Ectodermal cell (in vitro differentiated cells): ENCODE measurements around the gene PDE10A.
"Not testable (repeated sequence)": the region's sequence is repeated elsewhere in the genome, so short reads cannot be mapped to it uniquely, and the experiment has no call there.

Source experiments
- H3K27ac ChIP-seq: 2 replicates; pipeline ENCODE4 v1.7.0; 2013; ENCODE audit warnings: mild to moderate bottlenecking, low read depth, low read length; ENCODE audit not compliant: insufficient read depth, poor library complexity, severe bottlenecking
- H3K27me3 ChIP-seq: 2 replicates; pipeline ENCODE4 v1.7.0; 2013; ENCODE audit warnings: mild to moderate bottlenecking, low read length; ENCODE audit not compliant: insufficient read depth, control insufficient read depth, poor library complexity, severe bottlenecking
- H3K36me3 ChIP-seq: one replicate; pipeline ENCODE4 v1.7.0; 2013; ENCODE audit warnings: low read length; ENCODE audit not compliant: control insufficient read depth, insufficient read depth
- H3K4me1 ChIP-seq: one replicate; pipeline ENCODE4 v1.7.0; 2013; ENCODE audit warnings: low read length; ENCODE audit not compliant: control insufficient read depth, insufficient read depth
- H3K4me3 ChIP-seq: 2 replicates; pipeline ENCODE4 v1.7.0; 2013; ENCODE audit warnings: low read depth, low read length, control low read depth; ENCODE audit not compliant: insufficient read depth
- H3K9me3 ChIP-seq: 2 replicates; pipeline ENCODE4 v1.7.0; 2013; ENCODE audit warnings: mild to moderate bottlenecking, low read length, moderate library complexity; ENCODE audit not compliant: control insufficient read depth
- WGBS, 2 experiments: methylation state at CpG; one replicate each; pipeline ENCODE4 v1.1.7; 2013; ENCODE audit warnings: missing lambda C conversion rate in 2 of 2; 5-methylcytosine and 5-hydroxymethylcytosine counted together

Gene PDE10A

DNA sequence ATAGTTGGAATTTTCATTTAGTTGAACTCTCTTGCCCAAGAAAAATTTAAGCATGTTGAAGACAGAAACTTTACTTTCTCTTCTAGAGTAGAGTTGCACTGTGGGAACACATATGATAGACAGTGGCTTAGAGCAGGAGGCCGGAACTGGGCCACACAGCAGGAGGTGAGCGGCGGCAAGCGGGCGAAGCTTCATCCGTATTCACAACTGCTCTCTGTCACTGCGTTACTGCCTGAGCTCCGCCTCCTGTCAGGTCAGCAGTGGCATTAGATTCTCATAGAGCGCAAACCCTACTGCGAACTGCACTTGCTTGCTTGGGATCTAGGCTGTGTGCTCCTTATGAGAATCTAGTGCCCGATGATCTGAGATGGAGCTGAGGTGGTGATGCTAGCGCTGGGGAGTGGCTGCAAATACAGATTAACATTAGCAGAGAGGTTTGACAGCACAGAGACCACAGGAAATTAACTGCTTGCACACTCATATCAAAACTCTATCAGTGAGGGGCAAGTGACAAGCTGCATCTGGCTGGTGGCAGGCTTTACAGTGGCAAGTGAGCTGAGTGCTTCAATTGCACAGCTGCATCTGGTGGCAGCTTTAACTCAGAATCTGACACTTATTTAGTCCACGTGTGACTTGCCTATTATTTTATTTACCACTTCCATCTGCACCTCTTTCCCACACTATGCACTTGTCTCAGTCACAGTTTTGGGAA is 178.7 kb downstream of the PDE10A start:
- Histone ChIP-seq H3K36me3 (no peaks in the 10 kb centered on the region), H3K4me3 (no peak overlapping the region), H3K4me1 (peaks cover 16% of the 10 kb centered on the region), H3K27me3 (no peaks in the 10 kb centered on the region), H3K9me3 (no peaks in the 10 kb centered on the region), H3K27ac (no peak overlapping the region)
- whole genome bisulfite sequencing, 2 experiments: 67 to 74% methylated on average over 13 of the region's 13 CpGs

DNA sequence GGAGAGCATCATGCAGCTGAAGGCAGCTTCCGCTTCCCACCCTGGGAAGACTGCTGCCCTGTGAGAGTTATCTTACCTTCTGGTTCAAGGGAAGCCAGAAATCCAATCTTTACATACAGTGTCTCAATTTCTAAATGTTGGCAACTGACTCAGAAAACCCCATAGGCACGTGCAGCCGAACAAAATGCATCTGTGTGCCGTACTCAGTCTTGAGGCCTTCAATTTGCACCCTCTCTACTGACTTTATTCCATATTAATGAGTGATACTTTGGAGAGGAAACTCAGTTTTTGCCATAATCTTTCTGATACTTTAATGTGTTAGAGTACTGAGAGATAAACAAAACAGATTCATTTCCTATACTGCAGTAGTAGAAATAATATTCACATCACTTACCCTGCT is 181.1 kb downstream of the PDE10A start:
- H3K27me3 ChIP-seq: no peaks in the 10 kb centered on the region
- no peaks in the 10 kb centered on the region for H3K36me3 ChIP-seq
- H3K4me3 ChIP-seq: no peak overlapping the region
- peaks cover 15% of the 10 kb centered on the region for H3K4me1 ChIP-seq
- WGBS, 2 experiments: 91 to 98% methylated on average over 4 of the region's 4 CpGs
- H3K27ac ChIP-seq: no peak overlapping the region
- no peaks in the 10 kb centered on the region for H3K9me3 ChIP-seq

DNA sequence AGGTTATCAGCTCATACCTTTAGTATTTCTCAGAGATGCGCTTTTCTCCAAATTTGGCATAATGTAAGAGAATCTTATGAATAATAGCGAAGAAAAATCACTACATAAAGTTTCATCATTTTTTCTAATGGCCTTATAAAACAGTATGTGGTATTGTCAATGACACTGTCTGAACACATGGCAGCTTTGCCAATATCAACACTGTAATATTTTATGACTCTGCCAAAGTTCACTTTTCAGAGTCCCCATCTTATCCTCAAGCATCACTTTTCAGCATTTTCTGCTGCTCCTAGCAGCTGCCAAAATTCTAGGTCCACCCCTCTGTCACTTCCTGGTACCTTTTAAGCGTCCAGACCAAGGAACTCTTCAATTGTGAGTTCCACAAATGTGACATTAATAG is 182.1 kb downstream of the PDE10A start:
- Histone ChIP-seq H3K27me3 (no peaks in the 10 kb centered on the region), H3K9me3 (no peaks in the 10 kb centered on the region), H3K27ac (no peak overlapping the region), H3K4me3 (no peak overlapping the region), H3K36me3 (no peaks in the 10 kb centered on the region), H3K4me1 (peaks cover 5% of the 10 kb centered on the region)
- WGBS, 2 experiments: 88 to 93% methylated on average over 1 of the region's 3 CpGs

DNA sequence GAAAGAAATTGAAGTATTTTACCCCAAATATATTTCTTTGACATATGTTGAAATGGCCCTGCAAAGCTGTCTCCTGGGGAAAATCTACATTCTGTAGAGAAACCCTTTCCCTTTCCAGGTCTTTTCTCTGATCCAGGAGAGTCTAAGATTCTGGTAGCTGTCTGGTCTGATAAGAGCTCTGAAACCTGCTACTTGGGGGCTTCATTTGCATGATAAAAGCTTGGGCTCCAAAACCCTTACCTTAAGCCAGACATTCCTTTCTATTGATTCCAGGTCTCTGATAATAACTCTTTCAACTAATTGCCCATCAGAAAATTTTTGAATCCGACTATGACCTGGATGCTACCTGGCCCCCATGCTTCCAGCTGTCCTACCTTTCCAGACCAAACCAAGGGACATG is 184.5 kb downstream of the PDE10A start:
- Histone ChIP-seq H3K27me3 (no peaks in the 10 kb centered on the region), H3K9me3 (no peaks in the 10 kb centered on the region), H3K4me1 (no peaks in the 10 kb centered on the region), H3K4me3 (no peak overlapping the region), H3K27ac (no peak overlapping the region), H3K36me3 (no peaks in the 10 kb centered on the region)
- WGBS, 2 experiments: 83 to 95% methylated on average over 1 of the region's 1 CpG

DNA sequence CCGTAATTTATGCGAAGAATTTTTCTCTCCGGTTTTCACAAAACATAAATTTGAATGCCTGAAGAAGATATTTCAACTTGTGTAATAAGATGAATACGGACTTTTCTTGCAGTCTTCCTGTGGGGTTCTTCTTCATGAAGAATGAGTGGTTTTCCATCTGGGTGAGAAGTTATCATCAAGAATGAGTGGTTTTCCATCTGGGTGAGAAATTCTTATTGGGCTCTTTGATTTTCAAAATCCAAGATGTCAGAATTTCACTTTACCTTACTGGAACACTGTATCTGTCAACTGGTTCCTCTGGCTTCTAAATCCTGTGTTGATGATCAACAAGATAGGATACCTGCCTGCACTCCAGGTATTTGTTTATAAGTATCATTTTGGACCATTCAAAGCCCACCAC is 193.6 kb downstream of the PDE10A start:
- H3K4me3 ChIP-seq: no peak overlapping the region
- H3K36me3 ChIP-seq: no peaks in the 10 kb centered on the region
- H3K4me1 ChIP-seq: no peaks in the 10 kb centered on the region
- H3K27ac ChIP-seq: no peak overlapping the region
- WGBS, 2 experiments: 96 to 98% methylated on average over 4 of the region's 4 CpGs
- H3K9me3 ChIP-seq: no peaks in the 10 kb centered on the region
- no peaks in the 10 kb centered on the region for H3K27me3 ChIP-seq

DNA sequence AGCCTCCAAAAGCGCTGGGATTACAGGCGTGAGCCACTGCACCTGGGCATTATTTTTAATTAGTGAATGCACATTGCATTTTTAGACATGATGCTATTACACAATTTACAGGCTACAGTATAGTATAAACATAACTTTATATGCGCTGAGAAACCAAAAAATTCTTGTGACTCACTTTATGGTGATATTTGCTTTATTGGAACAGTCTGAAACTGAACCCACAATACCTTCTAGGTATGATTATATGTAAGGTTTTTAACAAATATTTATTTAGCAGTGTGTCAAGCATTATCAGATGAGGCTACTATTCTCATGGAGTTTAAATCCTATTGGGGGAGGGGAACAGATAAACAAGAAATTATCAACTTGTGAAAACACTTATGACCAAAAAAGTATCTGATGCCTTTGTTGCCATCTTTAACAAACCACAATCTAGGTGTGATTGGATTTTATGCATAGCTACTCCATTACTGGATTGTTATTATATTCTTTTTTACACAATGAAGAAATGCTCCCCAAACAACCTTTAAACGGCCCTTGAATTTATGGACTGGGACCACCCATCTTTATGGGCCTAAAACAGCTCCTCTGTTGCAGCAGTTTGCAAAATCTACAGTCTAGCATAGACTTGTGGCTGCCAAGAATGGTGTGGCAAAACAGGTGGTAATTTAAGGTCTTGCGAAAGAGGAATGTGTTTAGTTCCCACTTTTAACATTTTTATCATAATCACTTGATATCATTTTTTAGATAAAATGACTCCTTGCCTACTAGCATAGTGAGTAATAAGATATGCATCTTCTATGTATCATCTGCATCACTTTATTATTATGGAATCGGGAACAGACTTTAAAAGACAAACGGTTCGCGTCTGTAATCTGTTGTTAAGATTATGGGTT is 194.5 kb downstream of the PDE10A start:
- Histone ChIP-seq H3K27ac (no peak overlapping the region), H3K9me3 (no peaks in the 10 kb centered on the region), H3K27me3 (no peaks in the 10 kb centered on the region), H3K4me1 (no peaks in the 10 kb centered on the region), H3K36me3 (no peaks in the 10 kb centered on the region), H3K4me3 (no peak overlapping the region)
- 92 to 94% methylated on average over 7 of the region's 9 CpGs for WGBS, 2 experiments

DNA sequence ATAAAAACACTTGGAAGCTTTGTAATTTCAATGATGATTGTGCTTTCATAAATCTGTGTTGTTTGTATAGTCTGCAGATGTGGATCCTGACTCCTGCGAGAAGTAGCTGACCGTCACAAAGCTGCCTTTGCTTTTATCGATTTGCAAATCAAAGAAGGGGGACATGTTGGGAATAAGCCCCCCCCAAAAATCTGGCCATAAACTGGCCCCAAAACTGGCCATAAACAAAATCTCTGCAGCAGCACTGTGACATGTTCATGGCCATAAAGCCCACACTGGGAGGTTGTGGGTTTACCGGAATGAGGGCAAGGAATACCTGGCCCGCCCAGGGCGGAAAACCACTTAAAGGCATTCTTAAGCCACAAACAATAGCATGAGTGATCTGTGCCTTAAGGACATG is 199.5 kb downstream of the PDE10A start:
- H3K36me3 ChIP-seq, H3K4me3 ChIP-seq, H3K27ac ChIP-seq, H3K27me3 ChIP-seq, H3K9me3 ChIP-seq, H3K4me1 ChIP-seq: not testable (repeated sequence)
- 98 to 100% methylated on average over 5 to 6 of the region's 6 CpGs for WGBS, 2 experiments

DNA sequence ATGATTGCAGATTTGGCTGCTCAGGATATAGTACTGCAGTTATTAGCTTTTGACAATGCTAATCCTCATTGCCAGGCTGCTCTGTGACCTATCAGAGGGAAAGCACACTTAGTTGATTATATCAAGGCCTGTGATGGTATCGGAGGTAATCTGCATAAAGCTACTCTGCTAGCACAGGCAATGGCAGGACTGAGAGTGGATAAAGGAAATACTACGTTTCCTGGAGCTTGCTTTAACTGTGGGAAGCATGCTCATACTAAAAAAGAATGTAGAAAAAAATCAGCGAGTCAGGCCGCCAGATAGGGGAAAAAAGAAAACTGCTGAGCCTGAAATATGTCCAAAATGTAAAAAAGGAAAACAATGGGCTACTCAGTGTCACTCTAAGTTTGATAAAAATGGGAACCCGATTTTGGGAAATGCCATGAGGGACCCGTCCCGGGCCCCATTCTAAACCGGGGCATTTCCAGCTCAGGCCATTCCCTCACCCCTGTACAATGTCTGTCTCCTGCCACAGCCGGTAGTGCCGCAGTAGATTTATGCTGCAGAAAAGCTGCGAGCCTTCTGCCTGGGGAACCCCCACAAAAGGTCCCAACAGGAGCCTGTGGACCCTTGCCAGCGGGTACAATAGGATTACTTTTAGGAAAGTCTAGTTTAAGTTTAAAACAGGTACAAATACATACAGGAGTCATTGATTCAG is 203.3 kb downstream of the PDE10A start:
- H3K27ac ChIP-seq, H3K4me3 ChIP-seq, H3K4me1 ChIP-seq, H3K27me3 ChIP-seq, H3K36me3 ChIP-seq, H3K9me3 ChIP-seq: not testable (repeated sequence)
- 87 to 89% methylated on average over 11 to 12 of the region's 12 CpGs for WGBS, 2 experiments

DNA sequence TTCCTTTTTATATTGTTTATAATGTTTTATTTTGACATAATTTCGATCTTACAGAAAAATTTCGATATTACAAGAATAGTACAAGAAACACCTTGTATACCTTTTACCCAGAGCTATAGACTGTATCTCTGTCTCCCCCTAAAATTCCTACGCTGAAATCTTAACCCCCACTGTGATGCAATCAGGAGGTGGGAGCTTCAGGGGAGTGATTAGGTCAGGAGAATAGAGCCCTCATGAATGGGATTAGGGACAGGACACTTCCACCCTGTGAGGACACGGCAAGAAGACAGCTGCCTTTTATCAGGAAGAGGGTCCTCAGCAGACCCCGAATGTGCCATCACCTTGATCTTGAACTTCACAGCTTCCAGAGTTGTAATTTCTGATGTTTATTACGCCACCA is 204.9 kb downstream of the PDE10A start:
- Histone ChIP-seq H3K27ac (no peak overlapping the region), H3K4me1 (no peaks in the 10 kb centered on the region), H3K36me3 (no peaks in the 10 kb centered on the region), H3K9me3 (no peaks in the 10 kb centered on the region), H3K4me3 (no peak overlapping the region), H3K27me3 (no peaks in the 10 kb centered on the region)
- WGBS, 2 experiments: 70 to 74% methylated on average over 5 to 6 of the region's 6 CpGs

DNA sequence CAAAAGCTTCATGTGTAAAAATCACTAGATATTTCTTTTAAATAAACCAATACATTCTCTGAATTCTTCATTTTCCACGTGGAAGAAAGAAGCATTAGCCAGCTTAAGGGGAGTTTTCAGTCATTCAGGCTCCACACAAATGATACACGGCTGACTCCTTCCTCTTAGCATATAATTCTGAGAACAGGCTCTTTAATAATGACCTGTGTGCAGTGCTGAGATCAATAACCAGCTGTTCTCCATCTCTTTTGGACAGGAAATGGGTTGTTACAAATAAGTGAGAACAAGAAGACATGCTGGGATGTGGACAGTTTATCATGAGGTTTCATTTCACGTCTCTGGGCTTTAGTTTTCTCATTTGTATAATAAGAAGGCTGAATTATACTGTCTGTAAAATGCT is 206.8 kb downstream of the PDE10A start:
- H3K4me3 ChIP-seq: no peak overlapping the region
- H3K4me1 ChIP-seq: no peaks in the 10 kb centered on the region
- H3K27me3 ChIP-seq: no peaks in the 10 kb centered on the region
- WGBS, 2 experiments: 62 to 71% methylated on average over 3 of the region's 3 CpGs
- no peaks in the 10 kb centered on the region for H3K36me3 ChIP-seq
- no peak overlapping the region for H3K27ac ChIP-seq
- H3K9me3 ChIP-seq: no peaks in the 10 kb centered on the region
